Uterine smooth muscle cell (primary cell): ENCODE data around the gene RPS6KB1. TPM values are rescaled to one million over a fixed set of nuclear protein-coding genes. Genes with fewer than 3 reads are reported as not detected.

Experiments used
- total RNA-seq: library from RNA; depleted of rRNA; stranded (reverse); fragments of >200 nt; gene quantifications from 2 replicates; pipeline ENCODE4 v1.2.3, GENCODE V29; 2014

Gene RPS6KB1
- total RNA-seq = 18.7 and 21.6 TPM in 2 replicates

DNA sequence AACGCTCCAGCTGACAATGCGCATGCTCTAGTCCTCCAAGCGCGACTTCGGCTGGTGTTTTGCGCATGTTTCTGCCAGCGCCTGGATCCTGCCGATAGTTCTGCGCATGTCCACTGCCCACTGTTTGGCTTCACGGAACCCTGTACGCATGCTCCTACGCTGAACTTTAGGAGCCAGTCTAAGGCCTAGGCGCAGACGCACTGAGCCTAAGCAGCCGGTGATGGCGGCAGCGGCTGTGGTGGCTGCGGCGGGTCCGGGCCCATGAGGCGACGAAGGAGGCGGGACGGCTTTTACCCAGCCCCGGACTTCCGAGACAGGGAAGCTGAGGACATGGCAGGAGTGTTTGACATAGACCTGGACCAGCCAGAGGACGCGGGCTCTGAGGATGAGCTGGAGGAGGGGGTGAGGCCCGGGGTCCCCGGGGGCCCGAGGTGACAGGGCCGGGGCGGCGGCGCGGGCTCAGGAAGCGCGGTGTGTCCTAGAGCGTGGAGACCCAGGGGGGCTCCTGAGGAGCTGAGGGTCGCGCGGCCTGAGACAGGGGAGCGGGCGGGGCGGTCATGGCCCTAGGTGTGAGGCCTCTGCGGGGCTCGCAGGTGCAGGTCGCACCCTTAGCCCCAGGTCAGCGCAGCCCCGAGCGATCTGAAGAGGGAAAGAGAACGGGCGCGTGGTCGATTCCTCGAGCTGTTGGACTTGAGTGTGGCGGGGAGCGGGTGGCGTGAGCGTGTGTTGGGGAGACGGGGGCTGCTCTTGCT is at the start of gene RPS6KB1, which contains the start of gene TUBD1:
TSS of gene RPS6KB1 (plus strand) at position 198 of the 752 bp plus-strand sequence. CDS start at position 262, 64 bp downstream.
TSS of gene TUBD1 (minus strand) at position 20 of the 752 bp plus-strand sequence. CDS start 1,941 bp downstream, outside the sequence.

DNA sequence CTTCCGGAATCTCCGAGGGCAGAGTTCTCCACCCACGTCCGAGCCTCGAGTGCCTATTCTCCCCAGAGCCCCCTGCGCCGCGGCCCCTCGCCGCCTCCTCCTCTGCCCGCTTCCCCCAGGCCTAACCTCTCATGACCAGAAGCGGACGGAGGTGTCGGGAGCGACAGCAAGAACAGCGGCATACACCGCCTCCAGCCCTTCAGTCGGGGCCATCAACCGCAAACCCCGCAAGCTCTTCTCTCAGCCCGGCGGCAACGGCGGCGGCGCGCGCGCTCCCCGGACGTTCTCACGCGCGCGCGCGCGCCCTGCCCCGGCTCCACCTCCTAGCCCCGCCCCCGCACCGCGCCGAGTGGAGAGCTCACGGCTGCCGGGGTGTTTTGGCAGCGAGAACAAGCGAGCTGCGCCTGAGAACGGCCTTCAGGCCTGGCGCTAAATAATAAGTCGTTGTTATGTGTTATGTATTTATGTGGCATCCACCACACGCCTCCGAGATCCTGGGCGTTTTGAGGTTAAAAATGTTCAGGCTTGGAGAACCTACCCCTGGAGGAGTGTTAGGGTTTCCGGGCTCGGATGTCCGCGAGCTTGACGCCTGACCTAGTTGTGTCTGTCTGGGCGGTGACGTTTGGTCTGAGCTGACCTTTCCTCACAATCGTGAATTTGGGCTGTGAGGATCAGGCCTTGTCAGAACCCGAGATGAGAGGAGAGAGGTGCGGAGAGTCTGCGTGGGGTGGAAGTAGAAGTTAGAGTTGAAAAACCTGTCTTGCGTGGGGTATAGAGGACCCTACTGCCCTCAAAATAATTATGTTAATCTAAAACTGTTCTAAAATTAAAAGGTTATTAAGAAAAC is 71.8 kb downstream of the RPS6KB1 start, which contains the start of gene RNFT1:
TSS of gene RNFT1 (minus strand) at position 259 of the 847 bp plus-strand sequence. CDS start at position 182, 77 bp downstream.

Other genes with a start within 250 kb of the RPS6KB1 start
- gene PTRH2, start 185.7 kb upstream of the RPS6KB1 start, total RNA-seq = 24.7 and 40.1 TPM in 2 replicates
- gene VMP1, start 185.5 kb upstream of the RPS6KB1 start, total RNA-seq = 167 and 245 TPM in 2 replicates
- gene TUBD1, start 178 bp upstream of the RPS6KB1 start, total RNA-seq = 3.9 and 5.2 TPM in 2 replicates
- gene RNFT1, start 71.6 kb downstream of the RPS6KB1 start, total RNA-seq = 12.4 and 13.1 TPM in 2 replicates
- gene HEATR6, start 185.8 kb downstream of the RPS6KB1 start, total RNA-seq = 16.5 and 23.0 TPM in 2 replicates